ENCODE measurements around the gene HMCN2.

GRCh38 chr9:130468566-130468965, 203.0 kb downstream of the HMCN2 start:
- TF ChIP-seq CTCF (IDR thresholded peaks at IDR 0.05; ENCODE audit: low read depth, low read length) (no peak), EZH2phosphoT487 (IDR thresholded peaks at IDR 0.05; ENCODE audit: low read depth) (no peak)

All from OCI-LY3 (cell line).